GM21515 (cell line): ENCODE measurements around the gene ANP32B.

Experiments
- ATAC-seq: cut with Tn5 transposase; IDR thresholded peaks from one replicate; pipeline ENCODE4 v1.9.1; 2021; ENCODE audit not compliant: unreplicated experiment

The ANP32B gene

GRCh38 chr9:98057138-98057799 lies 74.1 kb downstream of the ANP32B start:
- no peak for ATAC-seq

- ATAC-seq: no peak
Observed at GRCh38 chr9:98062161-98062560, 79.0 kb downstream of the ANP32B start.

GRCh38 chr9:98064623-98065392 lies 81.7 kb downstream of the ANP32B start:
- ATAC-seq: no peak
